Measurements from ENCODE around the gene CCDC85C.

- no peak for TF ChIP-seq CTCF (IDR thresholded peaks at IDR 0.05)
- no peak for TF ChIP-seq POLR2A (IDR thresholded peaks at IDR 0.05)
- TF ChIP-seq POLR2AphosphoS5 (IDR thresholded peaks at IDR 0.05), result no peak
These were observed 87.7 kb downstream of the CCDC85C start for GRCh38 chr14:99516156-99516870.

All from prostate gland (tissue), 2 donors.